Adrenal gland (tissue), 5 donors: ENCODE data around the gene TRAF7.
"Not testable (repeated sequence)": the region's sequence is repeated elsewhere in the genome, so short reads cannot be mapped to it uniquely, and the experiment has no call there.

Source experiments
- POLR2A ChIP-seq, 2 donors: fragments of 450-650 bp; IDR thresholded peaks; one replicate each; pipeline ENCODE4 v1.6.1; 2017; ENCODE audit warnings: antibody characterized with exemption in 2 of 2, mild to moderate bottlenecking in 2 of 2, moderate library complexity in 1 of 2
- TF ChIP-seq, protein P1 (sequence below), 6 experiments: fragments of 450-650 bp in 4 of 6; fragments of 200-600 bp in 2 of 6; sonication (generic) in 1 of 6; IDR thresholded peaks; 1 replicate in 5 of 6; 2 replicates in 1 of 6; pipeline versions ENCODE4 v1.5.1 to v1.8.0; 2016 to 2021; ENCODE audit warnings: antibody characterized with exemption in 6 of 6, mild to moderate bottlenecking in 2 of 6, moderate library complexity in 1 of 6
- donor health status: DM: no; HTN: no; CAD: no.

DNA sequence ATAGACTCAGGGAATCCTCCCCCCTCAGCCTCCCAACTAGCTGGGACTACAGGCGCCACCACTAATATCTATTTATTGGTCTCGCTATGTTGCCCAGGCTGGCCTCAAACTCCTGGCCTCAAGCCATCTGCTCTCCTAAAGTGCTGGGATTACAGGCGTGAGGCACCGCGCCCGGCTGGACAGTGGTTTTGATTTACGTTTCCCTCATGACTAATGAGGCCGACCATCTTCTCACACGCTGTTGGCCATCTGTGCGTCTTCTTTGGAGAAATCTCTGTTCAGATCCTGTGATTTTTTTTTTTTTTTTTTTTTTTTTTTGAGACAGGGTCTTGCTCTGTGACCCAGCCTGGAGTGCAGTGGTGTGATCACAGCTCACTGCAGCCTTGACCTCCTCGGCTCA is 26.3 kb upstream of the TRAF7 start:
- not testable (repeated sequence) for TF ChIP-seq POLR2A (IDR thresholded peaks at IDR 0.05)
- TF ChIP-seq, protein P1, sequence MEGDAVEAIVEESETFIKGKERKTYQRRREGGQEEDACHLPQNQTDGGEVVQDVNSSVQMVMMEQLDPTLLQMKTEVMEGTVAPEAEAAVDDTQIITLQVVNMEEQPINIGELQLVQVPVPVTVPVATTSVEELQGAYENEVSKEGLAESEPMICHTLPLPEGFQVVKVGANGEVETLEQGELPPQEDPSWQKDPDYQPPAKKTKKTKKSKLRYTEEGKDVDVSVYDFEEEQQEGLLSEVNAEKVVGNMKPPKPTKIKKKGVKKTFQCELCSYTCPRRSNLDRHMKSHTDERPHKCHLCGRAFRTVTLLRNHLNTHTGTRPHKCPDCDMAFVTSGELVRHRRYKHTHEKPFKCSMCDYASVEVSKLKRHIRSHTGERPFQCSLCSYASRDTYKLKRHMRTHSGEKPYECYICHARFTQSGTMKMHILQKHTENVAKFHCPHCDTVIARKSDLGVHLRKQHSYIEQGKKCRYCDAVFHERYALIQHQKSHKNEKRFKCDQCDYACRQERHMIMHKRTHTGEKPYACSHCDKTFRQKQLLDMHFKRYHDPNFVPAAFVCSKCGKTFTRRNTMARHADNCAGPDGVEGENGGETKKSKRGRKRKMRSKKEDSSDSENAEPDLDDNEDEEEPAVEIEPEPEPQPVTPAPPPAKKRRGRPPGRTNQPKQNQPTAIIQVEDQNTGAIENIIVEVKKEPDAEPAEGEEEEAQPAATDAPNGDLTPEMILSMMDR (IDR thresholded peaks at IDR 0.05), result not testable (repeated sequence)
